HCT116 (cell line): Measurements from ENCODE around the gene PHKA2.

Source experiments
- CBX3 ChIP-seq: IDR thresholded peaks from 2 replicates; pipeline ENCODE4 v1.6.1; 2012; ENCODE audit warnings: low read depth
- CEBPB ChIP-seq: IDR thresholded peaks from 2 replicates; pipeline ENCODE4 v1.6.1; 2012; ENCODE audit warnings: low read depth
- ELF1 ChIP-seq: IDR thresholded peaks from 2 replicates; pipeline ENCODE4 v1.6.1; 2012; ENCODE audit warnings: low read depth, borderline replicate concordance
- EZH2phosphoT487 ChIP-seq: fragments of 200-600 bp; IDR thresholded peaks from 2 replicates; pipeline ENCODE4 v1.6.1; 2018; ENCODE audit warnings: antibody characterized with exemption, borderline replicate concordance
- JUND ChIP-seq: IDR thresholded peaks from 2 replicates; pipeline ENCODE4 v1.6.1; 2012
- POLR2A ChIP-seq: IDR thresholded peaks from 2 replicates; pipeline ENCODE4 v1.7.0; 2011; ENCODE audit warnings: borderline replicate concordance; ENCODE audit not compliant: insufficient read depth, insufficient read length; ENCODE audit errors: extremely low read depth
- POLR2AphosphoS5 ChIP-seq: IDR thresholded peaks from 2 replicates; pipeline ENCODE4 v1.6.1; 2011; ENCODE audit warnings: mild to moderate bottlenecking, low read depth, low read length, moderate library complexity
- RAD21 ChIP-seq: IDR thresholded peaks from 2 replicates; pipeline ENCODE4 v1.6.1; 2012; ENCODE audit warnings: low read depth, mild to moderate bottlenecking
- SIN3A ChIP-seq: IDR thresholded peaks from 2 replicates; pipeline ENCODE4 v1.6.1; 2012; ENCODE audit warnings: low read depth
- TF ChIP-seq, protein P1 (sequence below): IDR thresholded peaks from 2 replicates; pipeline ENCODE4 v1.6.1; 2012; ENCODE audit warnings: low read depth
- TF ChIP-seq, protein P2 (sequence below), 3 experiments: fragments of 200-600 bp in 1 of 3; sonication (generic) in 1 of 3; IDR thresholded peaks in 2 of 3; conservative IDR thresholded peaks in 1 of 3; 2 replicates each; pipeline ENCODE4 v1.5.1; 2012 to 2017; ENCODE audit warnings: low read depth in 2 of 3, low read length in 2 of 3, antibody characterized with exemption in 1 of 3, borderline replicate concordance in 1 of 3, control low read depth in 1 of 3, mild to moderate bottlenecking in 1 of 3, mixed read lengths in 1 of 3, mixed run types in 1 of 3, moderate library complexity in 1 of 3; ENCODE audit not compliant: insufficient read depth in 1 of 3

DNA sequence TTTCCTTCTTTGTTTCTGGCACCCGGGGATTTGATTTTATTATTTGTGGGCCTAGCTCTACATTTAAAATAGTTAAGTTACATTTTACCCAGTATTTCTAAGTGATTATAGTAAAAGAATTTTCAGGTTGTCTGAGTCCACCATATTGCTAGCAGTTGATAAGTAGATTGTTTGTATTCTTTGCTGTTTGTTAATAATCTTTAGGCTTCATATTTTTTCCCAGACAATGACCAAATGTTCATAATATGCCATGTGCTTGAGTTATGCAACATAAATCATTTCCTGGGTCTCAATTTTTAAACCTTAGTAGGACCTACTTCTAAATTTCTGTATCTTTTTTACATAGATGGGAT is 127.3 kb downstream of the PHKA2 start:
- TF ChIP-seq EZH2phosphoT487, result no peak
- TF ChIP-seq, protein P1, sequence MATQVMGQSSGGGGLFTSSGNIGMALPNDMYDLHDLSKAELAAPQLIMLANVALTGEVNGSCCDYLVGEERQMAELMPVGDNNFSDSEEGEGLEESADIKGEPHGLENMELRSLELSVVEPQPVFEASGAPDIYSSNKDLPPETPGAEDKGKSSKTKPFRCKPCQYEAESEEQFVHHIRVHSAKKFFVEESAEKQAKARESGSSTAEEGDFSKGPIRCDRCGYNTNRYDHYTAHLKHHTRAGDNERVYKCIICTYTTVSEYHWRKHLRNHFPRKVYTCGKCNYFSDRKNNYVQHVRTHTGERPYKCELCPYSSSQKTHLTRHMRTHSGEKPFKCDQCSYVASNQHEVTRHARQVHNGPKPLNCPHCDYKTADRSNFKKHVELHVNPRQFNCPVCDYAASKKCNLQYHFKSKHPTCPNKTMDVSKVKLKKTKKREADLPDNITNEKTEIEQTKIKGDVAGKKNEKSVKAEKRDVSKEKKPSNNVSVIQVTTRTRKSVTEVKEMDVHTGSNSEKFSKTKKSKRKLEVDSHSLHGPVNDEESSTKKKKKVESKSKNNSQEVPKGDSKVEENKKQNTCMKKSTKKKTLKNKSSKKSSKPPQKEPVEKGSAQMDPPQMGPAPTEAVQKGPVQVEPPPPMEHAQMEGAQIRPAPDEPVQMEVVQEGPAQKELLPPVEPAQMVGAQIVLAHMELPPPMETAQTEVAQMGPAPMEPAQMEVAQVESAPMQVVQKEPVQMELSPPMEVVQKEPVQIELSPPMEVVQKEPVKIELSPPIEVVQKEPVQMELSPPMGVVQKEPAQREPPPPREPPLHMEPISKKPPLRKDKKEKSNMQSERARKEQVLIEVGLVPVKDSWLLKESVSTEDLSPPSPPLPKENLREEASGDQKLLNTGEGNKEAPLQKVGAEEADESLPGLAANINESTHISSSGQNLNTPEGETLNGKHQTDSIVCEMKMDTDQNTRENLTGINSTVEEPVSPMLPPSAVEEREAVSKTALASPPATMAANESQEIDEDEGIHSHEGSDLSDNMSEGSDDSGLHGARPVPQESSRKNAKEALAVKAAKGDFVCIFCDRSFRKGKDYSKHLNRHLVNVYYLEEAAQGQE, result no peak
- no peak for TF ChIP-seq SIN3A
- TF ChIP-seq JUND, result no peak
- TF ChIP-seq, protein P2, sequence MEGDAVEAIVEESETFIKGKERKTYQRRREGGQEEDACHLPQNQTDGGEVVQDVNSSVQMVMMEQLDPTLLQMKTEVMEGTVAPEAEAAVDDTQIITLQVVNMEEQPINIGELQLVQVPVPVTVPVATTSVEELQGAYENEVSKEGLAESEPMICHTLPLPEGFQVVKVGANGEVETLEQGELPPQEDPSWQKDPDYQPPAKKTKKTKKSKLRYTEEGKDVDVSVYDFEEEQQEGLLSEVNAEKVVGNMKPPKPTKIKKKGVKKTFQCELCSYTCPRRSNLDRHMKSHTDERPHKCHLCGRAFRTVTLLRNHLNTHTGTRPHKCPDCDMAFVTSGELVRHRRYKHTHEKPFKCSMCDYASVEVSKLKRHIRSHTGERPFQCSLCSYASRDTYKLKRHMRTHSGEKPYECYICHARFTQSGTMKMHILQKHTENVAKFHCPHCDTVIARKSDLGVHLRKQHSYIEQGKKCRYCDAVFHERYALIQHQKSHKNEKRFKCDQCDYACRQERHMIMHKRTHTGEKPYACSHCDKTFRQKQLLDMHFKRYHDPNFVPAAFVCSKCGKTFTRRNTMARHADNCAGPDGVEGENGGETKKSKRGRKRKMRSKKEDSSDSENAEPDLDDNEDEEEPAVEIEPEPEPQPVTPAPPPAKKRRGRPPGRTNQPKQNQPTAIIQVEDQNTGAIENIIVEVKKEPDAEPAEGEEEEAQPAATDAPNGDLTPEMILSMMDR (IDR thresholded peaks at IDR 0.05 in 2 of 3, conservative IDR thresholded peaks at IDR 0.05 in 1 of 3; ENCODE audit: borderline replicate concordance in 1 of 3, insufficient read depth in 1 of 3, low read depth in 2 of 3, low read length in 2 of 3), result no peak
- no peak for TF ChIP-seq POLR2A
- no peak for TF ChIP-seq CBX3
- no peak for TF ChIP-seq ELF1
- TF ChIP-seq POLR2AphosphoS5, result no peak
- TF ChIP-seq RAD21, result no peak
- no peak for TF ChIP-seq CEBPB
